HG03442 (cell line): ENCODE data around the gene KCNB1.

Experiments
- ATAC-seq: cut with Tn5 transposase; IDR thresholded peaks from one replicate; pipeline ENCODE4 v1.9.1; 2021; ENCODE audit warnings: mild to moderate bottlenecking, moderate library complexity; ENCODE audit not compliant: unreplicated experiment

Gene KCNB1

GRCh38 chr20:49445176-49445575 is 37.3 kb downstream of the KCNB1 start:
- no peak for ATAC-seq

- ATAC-seq, result no peak
These were observed 37.9 kb downstream of the KCNB1 start for GRCh38 chr20:49444553-49444990.

- no peak for ATAC-seq
These were observed 45.4 kb downstream of the KCNB1 start for GRCh38 chr20:49437057-49437456.

- ATAC-seq, result no peak
These were observed 46.8 kb downstream of the KCNB1 start for GRCh38 chr20:49435639-49436038.

GRCh38 chr20:49433333-49433732 is 49.1 kb downstream of the KCNB1 start:
- no peak for ATAC-seq

- ATAC-seq, result no peak
These were observed 49.9 kb downstream of the KCNB1 start for GRCh38 chr20:49432550-49432949.

- ATAC-seq, result no peak
These were observed 51.1 kb downstream of the KCNB1 start for GRCh38 chr20:49431329-49431728.

GRCh38 chr20:49430320-49430719 is 52.1 kb downstream of the KCNB1 start:
- no peak for ATAC-seq

GRCh38 chr20:49427751-49428518 is 54.5 kb downstream of the KCNB1 start:
- ATAC-seq, result no peak

GRCh38 chr20:49426873-49427272 is 55.6 kb downstream of the KCNB1 start:
- ATAC-seq, result no peak

GRCh38 chr20:49426395-49426794 is 56.1 kb downstream of the KCNB1 start:
- no peak for ATAC-seq

- ATAC-seq, result no peak
These were observed 57.9 kb downstream of the KCNB1 start for GRCh38 chr20:49424536-49424935.

GRCh38 chr20:49422161-49422560 is 60.3 kb downstream of the KCNB1 start:
- ATAC-seq, result no peak

- no peak for ATAC-seq
These were observed 61.6 kb downstream of the KCNB1 start for GRCh38 chr20:49420811-49421295.

- ATAC-seq, result no peak
These were observed 62.2 kb downstream of the KCNB1 start for GRCh38 chr20:49420292-49420691.

- ATAC-seq, result no peak
These were observed 62.7 kb downstream of the KCNB1 start for GRCh38 chr20:49419785-49420184.

- ATAC-seq, result no peak
These were observed 63.7 kb downstream of the KCNB1 start for GRCh38 chr20:49418809-49419208.

- ATAC-seq, result no peak
These were observed 64.5 kb downstream of the KCNB1 start for GRCh38 chr20:49417843-49418555.

- ATAC-seq, result no peak
These were observed 66.8 kb downstream of the KCNB1 start for GRCh38 chr20:49415668-49416044.

GRCh38 chr20:49415005-49415667 is 67.3 kb downstream of the KCNB1 start:
- ATAC-seq, result no peak

GRCh38 chr20:49413677-49414076 is 68.8 kb downstream of the KCNB1 start:
- ATAC-seq, result no peak

GRCh38 chr20:49412953-49413352 is 69.5 kb downstream of the KCNB1 start:
- no peak for ATAC-seq
